22Rv1 (cell line): ENCODE measurements around the gene SELENOS.

Source experiments
- ZFX ChIP-seq: fragments of 450-650 bp; IDR thresholded peaks from 2 replicates; pipeline ENCODE4 v1.6.1; 2017; ENCODE audit warnings: antibody characterized with exemption, borderline replicate concordance
- TF ChIP-seq, protein P1 (sequence below): fragments of 450-650 bp; IDR thresholded peaks from 2 replicates; pipeline ENCODE4 v1.5.1; 2017; ENCODE audit warnings: mild to moderate bottlenecking

DNA sequence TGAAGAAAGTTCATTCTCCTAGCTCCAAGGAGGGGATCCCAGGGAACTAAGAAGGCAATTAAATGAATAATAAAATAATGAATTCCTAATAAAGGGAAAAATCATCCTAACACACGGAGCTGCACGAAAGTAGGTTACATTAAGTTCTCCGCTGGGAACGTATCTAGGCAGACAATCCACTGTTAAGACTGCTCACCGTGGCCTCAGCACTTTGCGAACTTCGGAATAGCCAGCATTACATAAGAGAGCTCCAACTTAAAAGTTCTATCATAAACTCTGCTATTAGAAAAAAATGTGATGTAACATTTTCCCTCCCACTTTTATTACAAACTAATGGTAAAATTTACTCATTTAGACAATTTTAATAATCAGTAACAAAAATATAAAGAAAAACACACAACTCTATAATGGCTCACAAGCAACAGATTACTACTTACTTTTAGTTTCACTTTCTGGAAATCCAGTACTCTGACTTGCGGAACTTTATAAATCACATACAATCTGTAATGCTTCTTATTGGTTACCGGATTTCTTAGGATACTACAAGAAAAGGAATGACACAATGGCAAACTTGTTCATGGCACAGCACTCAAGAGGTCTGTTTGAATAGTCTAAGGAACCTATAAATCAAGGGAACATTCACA is 9.3 kb upstream of the SELENOS start:
- TF ChIP-seq, protein P1, sequence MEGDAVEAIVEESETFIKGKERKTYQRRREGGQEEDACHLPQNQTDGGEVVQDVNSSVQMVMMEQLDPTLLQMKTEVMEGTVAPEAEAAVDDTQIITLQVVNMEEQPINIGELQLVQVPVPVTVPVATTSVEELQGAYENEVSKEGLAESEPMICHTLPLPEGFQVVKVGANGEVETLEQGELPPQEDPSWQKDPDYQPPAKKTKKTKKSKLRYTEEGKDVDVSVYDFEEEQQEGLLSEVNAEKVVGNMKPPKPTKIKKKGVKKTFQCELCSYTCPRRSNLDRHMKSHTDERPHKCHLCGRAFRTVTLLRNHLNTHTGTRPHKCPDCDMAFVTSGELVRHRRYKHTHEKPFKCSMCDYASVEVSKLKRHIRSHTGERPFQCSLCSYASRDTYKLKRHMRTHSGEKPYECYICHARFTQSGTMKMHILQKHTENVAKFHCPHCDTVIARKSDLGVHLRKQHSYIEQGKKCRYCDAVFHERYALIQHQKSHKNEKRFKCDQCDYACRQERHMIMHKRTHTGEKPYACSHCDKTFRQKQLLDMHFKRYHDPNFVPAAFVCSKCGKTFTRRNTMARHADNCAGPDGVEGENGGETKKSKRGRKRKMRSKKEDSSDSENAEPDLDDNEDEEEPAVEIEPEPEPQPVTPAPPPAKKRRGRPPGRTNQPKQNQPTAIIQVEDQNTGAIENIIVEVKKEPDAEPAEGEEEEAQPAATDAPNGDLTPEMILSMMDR: no peak
- TF ChIP-seq ZFX: no peak
